Measurements from ENCODE around the gene DCC. TPM values are rescaled to one million over a fixed set of nuclear protein-coding genes. Genes with fewer than 3 reads are reported as not detected.

Gene DCC
- total and polyA plus RNA-seq, 2 experiments from 2014 or later = not detected

DNA sequence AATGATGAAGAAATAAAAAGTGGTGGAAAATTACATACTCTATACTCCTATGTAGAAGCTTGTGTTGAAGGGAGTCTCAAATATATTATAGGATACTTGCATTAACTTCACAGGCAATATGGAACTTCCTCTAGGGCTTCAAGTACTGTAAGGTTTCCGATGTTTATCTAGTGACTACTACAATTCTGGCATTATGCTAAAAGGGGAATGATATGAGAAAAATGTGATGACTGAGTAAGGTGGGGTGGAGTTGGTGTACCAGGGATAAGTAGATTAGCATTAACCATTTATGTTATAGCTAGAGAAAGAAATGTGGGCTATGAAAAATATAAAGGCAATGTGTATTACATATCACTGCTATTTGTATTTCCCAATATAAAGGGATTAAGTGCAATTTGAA is 229.5 kb downstream of the DCC start:
- H3K36me3 ChIP-seq (ENCODE audit: low read depth) = no peaks in the 10 kb centered on the region
- DNase-seq = no peak
- H3K27ac ChIP-seq = no peak overlapping the region
- 26 to 32% methylated on average over 1 of the region's 1 CpG for whole genome bisulfite sequencing, 2 experiments (ENCODE audit: low coverage in 1 of 2, low lambda C conversion rate in 2 of 2, missing lambda C conversion rate in 2 of 2)
- no peak overlapping the region for H3K4me2 ChIP-seq (ENCODE audit: unreplicated experiment)
- H3K9me2 ChIP-seq (ENCODE audit: insufficient read depth) = no peaks in the 10 kb centered on the region
- no peaks in the 10 kb centered on the region for H3K9me3 ChIP-seq (ENCODE audit: low read depth)
- no peak overlapping the region for H2AFZ ChIP-seq
- H3F3A ChIP-seq (ENCODE audit: insufficient read depth) = no peaks in the 10 kb centered on the region
- no peak overlapping the region for H3K9ac ChIP-seq
- H4K20me1 ChIP-seq (ENCODE audit: insufficient read depth) = no peaks in the 10 kb centered on the region
- no peaks in the 10 kb centered on the region for H3K79me2 ChIP-seq (ENCODE audit: insufficient read depth)
- in situ Hi-C loops (cut with MboI) = no loop called here
- no peak overlapping the region for H3K4me3 ChIP-seq
- H3K4me1 ChIP-seq (ENCODE audit: insufficient read depth) = no peaks in the 10 kb centered on the region
- TF ChIP-seq EZH2 (IDR thresholded peaks at IDR 0.05; ENCODE audit: insufficient read depth, poor library complexity, severe bottlenecking) (no peak), EZH2phosphoT487 (IDR thresholded peaks at IDR 0.05; ENCODE audit: insufficient read depth, low read depth) (no peak)
- H3K27me3 ChIP-seq (replicated peaks; ENCODE audit: insufficient read depth) = no peaks in the 10 kb centered on the region

DNA sequence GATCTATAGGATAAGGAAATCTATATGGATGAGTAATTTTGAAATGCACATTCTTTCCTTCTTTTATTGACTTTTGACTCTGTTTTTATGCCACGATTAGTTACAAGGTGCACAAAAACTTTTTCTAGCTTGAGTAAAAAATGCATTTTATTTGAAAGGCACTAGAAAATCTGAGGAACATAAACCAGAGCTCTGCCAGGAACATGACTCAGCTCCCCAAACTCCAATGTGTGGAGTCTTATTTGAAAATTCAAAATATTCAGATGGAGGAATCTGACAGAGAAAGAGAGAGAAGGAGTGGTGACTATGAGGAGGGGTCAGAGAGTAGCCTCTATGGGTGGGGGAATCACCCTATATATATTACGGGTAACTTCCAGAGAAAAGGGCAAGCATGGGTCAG is 231.0 kb downstream of the DCC start:
- Histone ChIP-seq H3K27me3 (replicated peaks; ENCODE audit: insufficient read depth) (no peaks in the 10 kb centered on the region), H3K9me2 (ENCODE audit: insufficient read depth) (no peaks in the 10 kb centered on the region), H3K27ac (no peak overlapping the region), H3K4me3 (no peak overlapping the region), H4K20me1 (ENCODE audit: insufficient read depth) (no peaks in the 10 kb centered on the region), H3K4me1 (ENCODE audit: insufficient read depth) (no peaks in the 10 kb centered on the region), H3K4me2 (ENCODE audit: unreplicated experiment) (no peak overlapping the region), H2AFZ (no peak overlapping the region), H3K79me2 (ENCODE audit: insufficient read depth) (no peaks in the 10 kb centered on the region), H3K36me3 (ENCODE audit: low read depth) (no peaks in the 10 kb centered on the region), H3F3A (ENCODE audit: insufficient read depth) (no peaks in the 10 kb centered on the region), H3K9me3 (ENCODE audit: low read depth) (no peaks in the 10 kb centered on the region), H3K9ac (no peak overlapping the region)
- WGBS, 2 experiments (ENCODE audit: low coverage in 1 of 2, low lambda C conversion rate in 2 of 2, missing lambda C conversion rate in 2 of 2) = 35 to 48% methylated on average over 2 of the region's 2 CpGs
- no peak for TF ChIP-seq EZH2phosphoT487 (IDR thresholded peaks at IDR 0.05; ENCODE audit: insufficient read depth, low read depth)
- TF ChIP-seq EZH2 (IDR thresholded peaks at IDR 0.05; ENCODE audit: insufficient read depth, poor library complexity, severe bottlenecking) = no peak
- no peak for DNase-seq
- in situ Hi-C loops (cut with MboI) = no loop called here

DNA sequence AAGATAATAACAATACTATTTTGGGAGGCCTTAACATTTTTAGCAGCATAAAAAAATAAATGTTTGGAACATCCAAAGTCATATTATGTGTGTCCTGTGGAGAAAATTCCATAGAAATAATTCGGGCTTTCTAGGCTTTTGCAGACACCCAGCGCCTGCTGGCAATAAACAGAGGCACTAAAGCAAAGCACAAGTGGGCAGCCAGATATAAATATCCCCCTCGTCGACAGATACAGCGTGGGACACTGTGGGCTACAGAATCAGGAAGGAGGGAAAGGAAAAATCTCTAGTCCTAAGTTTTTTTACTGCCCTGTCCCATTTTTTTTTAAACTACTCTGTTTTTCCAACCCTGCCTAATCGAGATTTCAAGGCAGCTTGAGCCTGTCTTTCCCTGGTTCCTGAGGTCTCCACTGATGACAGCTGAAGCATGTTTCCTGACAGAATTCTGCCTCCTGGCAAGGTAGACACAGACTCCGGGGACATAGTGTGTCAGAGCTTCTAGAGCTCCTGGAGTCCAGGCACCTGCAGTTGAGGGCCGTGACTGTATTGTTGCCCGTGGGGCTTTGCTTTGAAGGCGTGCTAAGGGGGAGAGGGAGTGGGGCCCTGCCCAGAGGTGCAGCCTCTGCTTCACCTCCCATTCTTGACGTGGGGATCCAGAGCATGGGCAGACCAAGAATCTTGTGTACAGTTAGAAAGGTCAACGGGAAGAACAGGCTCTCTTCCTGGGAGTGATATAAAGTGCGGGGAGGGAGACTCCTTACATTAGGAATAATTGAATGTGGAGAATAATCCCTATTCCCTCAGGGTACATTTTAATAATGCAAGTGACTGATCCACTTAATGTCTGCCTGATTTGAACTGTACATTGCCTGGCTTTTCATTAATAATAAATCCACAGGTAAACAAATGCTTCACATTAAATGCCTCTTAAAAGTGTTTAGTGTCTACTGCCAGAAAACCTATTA is 232.3 kb downstream of the DCC start:
- H3K4me1 ChIP-seq (ENCODE audit: insufficient read depth) = no peaks in the 10 kb centered on the region
- no peaks in the 10 kb centered on the region for H3K79me2 ChIP-seq (ENCODE audit: insufficient read depth)
- 14 to 16% methylated on average over 13 of the region's 13 CpGs for WGBS, 2 experiments (ENCODE audit: low coverage in 1 of 2, low lambda C conversion rate in 2 of 2, missing lambda C conversion rate in 2 of 2)
- H2AFZ ChIP-seq = no peak overlapping the region
- no peak overlapping the region for H3K9ac ChIP-seq
- H3K27me3 ChIP-seq (replicated peaks; ENCODE audit: insufficient read depth) = no peaks in the 10 kb centered on the region
- DNase-seq = no peak
- H3K4me2 ChIP-seq (ENCODE audit: unreplicated experiment) = no peak overlapping the region
- in situ Hi-C loops (cut with MboI) = no loop called here
- no peaks in the 10 kb centered on the region for H3K9me2 ChIP-seq (ENCODE audit: insufficient read depth)
- no peaks in the 10 kb centered on the region for H4K20me1 ChIP-seq (ENCODE audit: insufficient read depth)
- TF ChIP-seq EZH2phosphoT487 (IDR thresholded peaks at IDR 0.05; ENCODE audit: insufficient read depth, low read depth) (no peak), EZH2 (IDR thresholded peaks at IDR 0.05; ENCODE audit: insufficient read depth, poor library complexity, severe bottlenecking) (no peak)
- H3K4me3 ChIP-seq = no peak overlapping the region
- H3F3A ChIP-seq (ENCODE audit: insufficient read depth) = no peaks in the 10 kb centered on the region
- H3K36me3 ChIP-seq (ENCODE audit: low read depth) = no peaks in the 10 kb centered on the region
- H3K9me3 ChIP-seq (ENCODE audit: low read depth) = no peaks in the 10 kb centered on the region
- H3K27ac ChIP-seq = no peak overlapping the region

DNA sequence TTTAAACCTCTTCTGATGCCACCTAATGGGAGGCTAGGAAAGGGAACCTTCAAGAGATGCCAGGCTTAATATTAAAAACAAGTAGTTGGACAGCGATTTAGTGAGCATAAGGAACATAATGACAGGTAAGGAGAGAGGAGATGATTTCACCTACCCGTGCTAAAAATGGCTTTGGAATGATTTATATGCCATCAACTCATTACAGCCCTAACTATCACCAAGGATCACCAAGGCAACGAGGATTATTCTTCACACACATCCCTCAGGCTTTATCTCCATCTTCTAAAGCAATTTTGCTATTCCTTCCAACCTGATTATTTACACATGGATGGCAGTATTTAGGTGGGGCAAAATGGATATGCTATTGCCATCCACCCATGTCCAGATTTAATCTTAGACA is 237.8 kb downstream of the DCC start:
- no peaks in the 10 kb centered on the region for H3K9me2 ChIP-seq (ENCODE audit: insufficient read depth)
- TF ChIP-seq EZH2phosphoT487 (IDR thresholded peaks at IDR 0.05; ENCODE audit: insufficient read depth, low read depth) = no peak
- TF ChIP-seq EZH2 (IDR thresholded peaks at IDR 0.05; ENCODE audit: insufficient read depth, poor library complexity, severe bottlenecking) = no peak
- H3K9me3 ChIP-seq (ENCODE audit: low read depth) = no peaks in the 10 kb centered on the region
- no peak overlapping the region for H3K27ac ChIP-seq
- H4K20me1 ChIP-seq (ENCODE audit: insufficient read depth) = no peaks in the 10 kb centered on the region
- DNase-seq = no peak
- no peaks in the 10 kb centered on the region for H3K36me3 ChIP-seq (ENCODE audit: low read depth)
- no peak overlapping the region for H3K9ac ChIP-seq
- H3F3A ChIP-seq (ENCODE audit: insufficient read depth) = no peaks in the 10 kb centered on the region
- H3K27me3 ChIP-seq (replicated peaks; ENCODE audit: insufficient read depth) = no peaks in the 10 kb centered on the region
- WGBS, 2 experiments (ENCODE audit: low coverage in 1 of 2, low lambda C conversion rate in 2 of 2, missing lambda C conversion rate in 2 of 2) = 15 to 22% methylated on average over 3 of the region's 3 CpGs
- in situ Hi-C loops (cut with MboI) = no loop called here
- H3K4me3 ChIP-seq = no peak overlapping the region
- no peak overlapping the region for H3K4me2 ChIP-seq (ENCODE audit: unreplicated experiment)
- H3K4me1 ChIP-seq (ENCODE audit: insufficient read depth) = no peaks in the 10 kb centered on the region
- H3K79me2 ChIP-seq (ENCODE audit: insufficient read depth) = no peaks in the 10 kb centered on the region
- no peak overlapping the region for H2AFZ ChIP-seq
